OCI-LY3 (cell line): ENCODE results near the gene MAP3K5.

Experiments
- EZH2phosphoT487 ChIP-seq: fragments of 200-600 bp; shearing (Covaris generic); IDR thresholded peaks from 2 replicates; pipeline ENCODE4 v1.6.1; 2018; ENCODE audit warnings: antibody characterized with exemption, mixed run types, low read depth
- TF ChIP-seq, protein P1 (sequence below): fragments of 200-600, 300-600 bp; sonication (generic); IDR thresholded peaks from 2 replicates; pipeline ENCODE4 v1.5.1; 2014; ENCODE audit warnings: antibody characterized with exemption, low read length, low read depth

DNA sequence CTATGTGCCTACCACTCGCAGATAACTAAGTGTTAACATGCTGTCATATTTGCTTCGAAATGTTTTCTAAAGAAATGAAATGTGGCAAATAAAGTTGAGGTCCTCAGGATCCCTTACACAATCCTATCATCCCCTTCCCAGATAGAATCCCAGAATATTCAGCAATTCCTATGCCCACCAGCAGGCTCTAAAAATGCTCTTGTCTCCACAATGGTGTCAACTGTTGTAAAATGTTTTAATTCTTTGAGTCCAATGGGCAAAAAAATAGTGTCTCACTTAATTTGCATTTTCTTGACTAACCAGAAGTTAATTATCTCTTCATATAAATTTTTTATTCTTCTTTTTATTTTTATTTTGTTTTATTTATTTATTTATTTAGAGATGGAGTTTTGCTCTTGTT, 138.2 kb downstream of the MAP3K5 start:
- TF ChIP-seq, protein P1, sequence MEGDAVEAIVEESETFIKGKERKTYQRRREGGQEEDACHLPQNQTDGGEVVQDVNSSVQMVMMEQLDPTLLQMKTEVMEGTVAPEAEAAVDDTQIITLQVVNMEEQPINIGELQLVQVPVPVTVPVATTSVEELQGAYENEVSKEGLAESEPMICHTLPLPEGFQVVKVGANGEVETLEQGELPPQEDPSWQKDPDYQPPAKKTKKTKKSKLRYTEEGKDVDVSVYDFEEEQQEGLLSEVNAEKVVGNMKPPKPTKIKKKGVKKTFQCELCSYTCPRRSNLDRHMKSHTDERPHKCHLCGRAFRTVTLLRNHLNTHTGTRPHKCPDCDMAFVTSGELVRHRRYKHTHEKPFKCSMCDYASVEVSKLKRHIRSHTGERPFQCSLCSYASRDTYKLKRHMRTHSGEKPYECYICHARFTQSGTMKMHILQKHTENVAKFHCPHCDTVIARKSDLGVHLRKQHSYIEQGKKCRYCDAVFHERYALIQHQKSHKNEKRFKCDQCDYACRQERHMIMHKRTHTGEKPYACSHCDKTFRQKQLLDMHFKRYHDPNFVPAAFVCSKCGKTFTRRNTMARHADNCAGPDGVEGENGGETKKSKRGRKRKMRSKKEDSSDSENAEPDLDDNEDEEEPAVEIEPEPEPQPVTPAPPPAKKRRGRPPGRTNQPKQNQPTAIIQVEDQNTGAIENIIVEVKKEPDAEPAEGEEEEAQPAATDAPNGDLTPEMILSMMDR, result no peak
- no peak for TF ChIP-seq EZH2phosphoT487
